Prostate gland (tissue), 2 donors: ENCODE results near the gene SLC13A4.

Source experiments
- CTCF ChIP-seq, 4 experiments: fragments of 200-600 bp in 2 of 4; fragments of 450-650 bp in 2 of 4; sonication (generic) in 2 of 4; IDR thresholded peaks; 1 replicate in 3 of 4; 2 replicates in 1 of 4; pipeline ENCODE4 v1.5.1; 2016 to 2019; ENCODE audit warnings: antibody characterized with exemption in 4 of 4, mild to moderate bottlenecking in 2 of 4, moderate library complexity in 2 of 4
- POLR2A ChIP-seq: fragments of 450-650 bp; IDR thresholded peaks from one replicate; pipeline ENCODE4 v1.6.1; 2016; ENCODE audit warnings: antibody characterized with exemption, mild to moderate bottlenecking

GRCh38 chr7:135690566-135690965 is 37.4 kb downstream of the SLC13A4 start:
- TF ChIP-seq CTCF (IDR thresholded peaks at IDR 0.05): no peak
- TF ChIP-seq POLR2A: no peak
